ENCODE measurements around the gene AATF.

The AATF gene

GRCh38 chr17:37082985-37083384 is 134.2 kb downstream of the AATF start:
- Histone ChIP-seq H3K4me3 (ENCODE audit: low read length, poor library complexity, severe bottlenecking) (no peak overlapping the region), H3K36me3 (ENCODE audit: insufficient read depth, low read length) (peaks cover 10% of the 10 kb centered on the region; the same call in 1 of the 2 replicates), H3K79me2 (ENCODE audit: insufficient read depth, low read length) (no peaks in the 10 kb centered on the region), H2AFZ (ENCODE audit: low read length) (no peak overlapping the region), H3F3A (ENCODE audit: low read depth) (peaks cover 3% of the 10 kb centered on the region; the same call in 1 of the 2 replicates), H4K20me1 (ENCODE audit: insufficient read depth, low read length, poor library complexity, severe bottlenecking) (no peaks in the 10 kb centered on the region), H3K27me3 (ENCODE audit: insufficient read depth, low read length, poor library complexity, severe bottlenecking) (no peaks in the 10 kb centered on the region), H3K9me3 (ENCODE audit: insufficient read depth, low read depth, low read length) (peaks cover 10% of the 10 kb centered on the region; the same call in 1 of the 2 replicates), H3K4me2 (ENCODE audit: low read depth, low read length, poor library complexity, severe bottlenecking) (peak overlapping the region; percentile 3), H3K9ac (ENCODE audit: low read depth, low read length, poor library complexity, severe bottlenecking) (peak overlapping the region; percentile 45), H3K4me1 (ENCODE audit: insufficient read depth, low read length, poor library complexity, severe bottlenecking) (peaks cover 77% of the 10 kb centered on the region), H3K9me2 (replicated peaks; ENCODE audit: low read depth, low read length) (no peaks in the 10 kb centered on the region)
- TF ChIP-seq EZH2phosphoT487 (IDR thresholded peaks at IDR 0.05; ENCODE audit: borderline replicate concordance): no peak
- no peak for TF ChIP-seq CTCF (conservative IDR thresholded peaks at IDR 0.05; ENCODE audit: low read length)

DNA sequence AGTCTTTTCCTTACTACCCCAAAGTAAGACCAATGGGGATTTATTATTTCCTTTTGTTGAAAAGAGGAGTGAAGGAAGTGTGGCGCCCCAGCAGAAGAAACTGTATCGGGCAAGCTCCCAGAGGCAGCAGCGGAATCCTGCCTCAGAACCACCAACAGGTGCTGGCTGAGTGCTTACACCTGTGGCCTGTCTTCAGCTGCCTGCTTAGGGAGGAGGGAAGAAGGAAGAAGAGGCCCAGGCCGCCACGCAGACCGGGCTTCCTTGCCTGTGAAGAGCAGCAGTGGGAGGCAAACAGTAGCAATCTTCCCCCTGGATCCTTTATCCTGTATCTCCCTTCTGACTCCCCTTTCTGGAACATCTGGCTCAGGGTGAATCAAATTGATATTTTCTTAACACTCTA is 134.7 kb downstream of the AATF start:
- H4K20me1 ChIP-seq (ENCODE audit: insufficient read depth, low read length, poor library complexity, severe bottlenecking): no peaks in the 10 kb centered on the region
- H3K9me2 ChIP-seq (replicated peaks; ENCODE audit: low read depth, low read length): no peaks in the 10 kb centered on the region
- peaks cover 10% of the 10 kb centered on the region; the same call in 1 of the 2 replicates for H3K9me3 ChIP-seq (ENCODE audit: insufficient read depth, low read depth, low read length)
- no peak overlapping the region for H3K4me3 ChIP-seq (ENCODE audit: low read length, poor library complexity, severe bottlenecking)
- peaks cover 10% of the 10 kb centered on the region; the same call in 1 of the 2 replicates for H3K36me3 ChIP-seq (ENCODE audit: insufficient read depth, low read length)
- peak overlapping the region; percentile 3 for H3K4me2 ChIP-seq (ENCODE audit: low read depth, low read length, poor library complexity, severe bottlenecking)
- H3K9ac ChIP-seq (ENCODE audit: low read depth, low read length, poor library complexity, severe bottlenecking): peak overlapping the region; percentile 45
- H3K4me1 ChIP-seq (ENCODE audit: insufficient read depth, low read length, poor library complexity, severe bottlenecking): peaks cover 81% of the 10 kb centered on the region
- H3K27me3 ChIP-seq (ENCODE audit: insufficient read depth, low read length, poor library complexity, severe bottlenecking): no peaks in the 10 kb centered on the region
- peaks cover 3% of the 10 kb centered on the region; the same call in 1 of the 2 replicates for H3F3A ChIP-seq (ENCODE audit: low read depth)
- TF ChIP-seq CTCF (conservative IDR thresholded peaks at IDR 0.05; ENCODE audit: low read length) (no peak), EZH2phosphoT487 (IDR thresholded peaks at IDR 0.05; ENCODE audit: borderline replicate concordance) (no peak)
- H2AFZ ChIP-seq (ENCODE audit: low read length): no peak overlapping the region
- no peaks in the 10 kb centered on the region for H3K79me2 ChIP-seq (ENCODE audit: insufficient read depth, low read length)

DNA sequence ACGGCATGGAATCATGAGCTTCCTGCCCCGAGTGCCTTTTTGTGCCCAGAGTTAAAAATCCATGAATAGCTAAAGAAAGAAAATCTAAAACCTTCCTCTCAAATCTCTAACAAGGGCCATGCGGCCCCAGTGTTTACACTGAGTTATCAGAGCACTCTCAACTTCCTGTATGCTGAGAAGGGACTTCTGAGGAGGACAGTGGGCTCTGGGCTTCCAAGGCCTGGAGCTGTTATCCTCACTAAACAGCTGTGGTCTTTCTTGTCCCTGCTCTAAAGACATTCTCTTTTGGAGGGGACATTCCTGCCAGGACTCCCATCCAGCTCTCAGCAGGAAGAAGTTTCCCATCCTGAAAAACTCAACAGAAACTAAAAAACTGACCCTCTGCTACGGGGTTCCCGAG is 135.6 kb downstream of the AATF start:
- no peaks in the 10 kb centered on the region for H3K9me2 ChIP-seq (replicated peaks; ENCODE audit: low read depth, low read length)
- H3K9me3 ChIP-seq (ENCODE audit: insufficient read depth, low read depth, low read length): peaks cover 3% of the 10 kb centered on the region; the same call in 1 of the 2 replicates
- no peaks in the 10 kb centered on the region for H4K20me1 ChIP-seq (ENCODE audit: insufficient read depth, low read length, poor library complexity, severe bottlenecking)
- no peak overlapping the region for H3K4me2 ChIP-seq (ENCODE audit: low read depth, low read length, poor library complexity, severe bottlenecking)
- no peak overlapping the region for H2AFZ ChIP-seq (ENCODE audit: low read length)
- TF ChIP-seq EZH2phosphoT487 (IDR thresholded peaks at IDR 0.05; ENCODE audit: borderline replicate concordance) (no peak), CTCF (conservative IDR thresholded peaks at IDR 0.05; ENCODE audit: low read length) (no peak)
- H3K27me3 ChIP-seq (ENCODE audit: insufficient read depth, low read length, poor library complexity, severe bottlenecking): no peaks in the 10 kb centered on the region
- peaks cover 10% of the 10 kb centered on the region; the same call in 1 of the 2 replicates for H3K36me3 ChIP-seq (ENCODE audit: insufficient read depth, low read length)
- peak overlapping the region; percentile 39 for H3K9ac ChIP-seq (ENCODE audit: low read depth, low read length, poor library complexity, severe bottlenecking)
- H3F3A ChIP-seq (ENCODE audit: low read depth): peaks cover 5% of the 10 kb centered on the region
- H3K4me3 ChIP-seq (ENCODE audit: low read length, poor library complexity, severe bottlenecking): no peak overlapping the region
- peaks cover 90% of the 10 kb centered on the region for H3K4me1 ChIP-seq (ENCODE audit: insufficient read depth, low read length, poor library complexity, severe bottlenecking)
- H3K79me2 ChIP-seq (ENCODE audit: insufficient read depth, low read length): no peaks in the 10 kb centered on the region

Data from Loucy (cell line).